Mucosa of rectum (tissue), 2 donors: ENCODE data around the gene TRPM5.
A peak's percentile ranks its signal among the peaks of the same experiment; 100 is the strongest.
"Not testable (repeated sequence)": the region's sequence is repeated elsewhere in the genome, so short reads cannot be mapped to it uniquely, and the experiment has no call there.

Experiments
- H3K27ac ChIP-seq, 2 donors: one replicate each; pipeline ENCODE4 v1.7.0; 2013; ENCODE audit warnings: inconsistent platforms in 2 of 2, low read depth in 2 of 2, low read length in 2 of 2
- H3K27me3 ChIP-seq, 2 donors: one replicate each; pipeline ENCODE4 v1.7.0; 2013; ENCODE audit warnings: low read length in 2 of 2; ENCODE audit not compliant: control insufficient read depth in 2 of 2, insufficient read depth in 2 of 2
- H3K36me3 ChIP-seq, 2 donors: one replicate each; pipeline ENCODE4 v1.7.0; 2013; ENCODE audit warnings: low read length in 2 of 2; ENCODE audit not compliant: control insufficient read depth in 2 of 2, insufficient read depth in 2 of 2
- H3K4me1 ChIP-seq, 2 donors: one replicate each; pipeline ENCODE4 v1.7.0; 2013; ENCODE audit warnings: low read length in 2 of 2, mild to moderate bottlenecking in 1 of 2; ENCODE audit not compliant: control insufficient read depth in 2 of 2, insufficient read depth in 2 of 2
- H3K4me3 ChIP-seq, 2 donors: one replicate each; pipeline ENCODE4 v1.7.0; 2013; ENCODE audit warnings: low read length in 2 of 2
- H3K9ac ChIP-seq, 2 donors: one replicate each; pipeline ENCODE4 v1.7.0; 2013; ENCODE audit warnings: low read length in 2 of 2, low read depth in 1 of 2, mild to moderate bottlenecking in 1 of 2
- H3K9me3 ChIP-seq, 2 donors: one replicate each; pipeline ENCODE4 v1.7.0; 2013; ENCODE audit warnings: low read length in 2 of 2; ENCODE audit not compliant: control insufficient read depth in 2 of 2
- donor health status: healthy.
- donor health status: Normal muscosa, but diverticular disease.

Gene TRPM5

GRCh38 chr11:2443881-2444820 lies at the start of gene TRPM5:
Gene TRPM5 (minus strand): TSS chr11:2444514. CDS start chr11:2423036, 21,478 bp downstream.
- Histone ChIP-seq H3K9ac (peak within 1 kb of the TSS; percentile 61 to 74), H3K27ac (peak within 1 kb of the TSS; percentile 70 to 75), H3K4me1 (peaks cover 36 to 41% of the 10 kb centered on the region in 2 donors), H3K4me3 (peak within 1 kb of the TSS; percentile 70 to 74), H3K9me3 (no peaks in the 10 kb centered on the region), H3K36me3 (no peaks in the 10 kb centered on the region), H3K27me3 (no peaks in the 10 kb centered on the region)

DNA sequence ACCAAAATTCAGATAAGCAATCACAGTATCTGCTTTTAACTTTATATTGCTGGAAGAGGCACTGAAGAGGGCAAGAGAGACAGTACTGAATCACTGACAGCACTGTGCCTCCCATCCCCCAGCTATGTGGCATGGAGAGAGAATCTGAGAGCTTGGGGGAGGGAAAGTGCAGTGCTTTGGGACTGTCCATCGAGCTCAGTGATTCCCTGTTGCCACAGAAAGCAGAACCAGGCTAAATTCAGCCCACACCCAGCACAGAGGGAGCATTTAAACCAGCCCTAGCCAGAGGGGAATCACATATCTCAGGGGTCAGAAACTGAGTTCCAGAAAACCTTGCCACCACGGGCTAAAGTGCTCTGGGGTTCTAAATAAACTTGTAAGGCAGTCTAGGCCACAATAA lies 44.8 kb upstream of the TRPM5 start:
- Histone ChIP-seq H3K27ac (no peak overlapping the region), H3K4me3 (no peak overlapping the region), H3K9me3 (peaks cover 0 to 5% of the 10 kb centered on the region in 2 donors), H3K27me3 (no peaks in the 10 kb centered on the region), H3K9ac (no peak overlapping the region), H3K4me1 (no peaks in the 10 kb centered on the region), H3K36me3 (no peaks in the 10 kb centered on the region)

DNA sequence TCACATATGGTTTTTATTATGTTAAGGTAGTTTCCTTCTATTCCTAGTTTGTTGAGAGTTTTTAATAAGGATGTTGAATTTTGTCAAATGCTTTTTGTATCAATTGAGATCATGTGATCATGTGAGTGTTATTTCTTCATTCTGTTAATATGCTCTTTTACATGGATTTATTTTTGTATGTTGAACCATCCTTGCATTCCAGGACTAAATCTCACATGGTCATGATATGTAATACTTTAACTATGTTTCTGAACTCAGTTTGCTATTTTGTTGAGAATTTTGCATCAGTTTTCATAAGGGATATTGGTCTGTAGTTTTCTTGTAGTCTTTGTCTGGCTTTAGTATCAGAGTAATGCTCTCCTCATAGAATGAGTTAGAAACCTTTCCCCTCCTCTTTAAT lies 43.7 kb upstream of the TRPM5 start:
- no peak overlapping the region for H3K4me3 ChIP-seq
- H3K9me3 ChIP-seq, result peaks cover 0 to 5% of the 10 kb centered on the region in 2 donors
- H3K9ac ChIP-seq, result no peak overlapping the region
- no peaks in the 10 kb centered on the region for H3K36me3 ChIP-seq
- no peaks in the 10 kb centered on the region for H3K4me1 ChIP-seq
- H3K27ac ChIP-seq, result no peak overlapping the region
- H3K27me3 ChIP-seq, result no peaks in the 10 kb centered on the region

- Histone ChIP-seq H3K9ac (no peak overlapping the region), H3K27ac (no peak overlapping the region)
These were observed 40.3 kb upstream of the TRPM5 start for GRCh38 chr11:2484576-2485125.

DNA sequence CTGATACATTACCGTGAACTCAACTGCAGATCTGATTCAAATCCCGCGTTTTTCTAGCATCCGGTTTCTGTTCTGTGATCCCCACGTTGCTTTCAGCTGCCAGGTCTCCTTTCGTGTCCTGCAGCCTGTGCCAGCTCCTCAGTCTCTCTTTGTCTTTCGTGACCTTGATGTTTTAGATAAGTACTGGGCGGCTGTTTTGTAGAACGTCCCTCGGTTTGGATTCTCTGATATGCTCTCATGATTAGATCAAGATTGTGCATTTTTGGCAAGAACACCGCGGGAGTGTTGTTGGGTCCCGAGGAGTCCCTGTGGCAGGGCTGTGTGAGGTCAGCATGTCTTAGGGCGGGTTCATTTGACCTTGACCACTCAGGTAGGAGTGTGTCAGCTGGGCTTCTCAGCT lies 39.1 kb upstream of the TRPM5 start:
- Histone ChIP-seq H3K9ac (no peak overlapping the region), H3K27ac (no peak overlapping the region), H3K36me3 (no peaks in the 10 kb centered on the region), H3K27me3 (no peaks in the 10 kb centered on the region), H3K4me3 (no peak overlapping the region), H3K4me1 (peaks cover 0 to 4% of the 10 kb centered on the region in 2 donors), H3K9me3 (peaks cover 0 to 5% of the 10 kb centered on the region in 2 donors)

More at GRCh38 chr11:2484576-2485125, 40.3 kb upstream of the TRPM5 start:
- Histone ChIP-seq H3K4me1 (peaks cover 0 to 4% of the 10 kb centered on the region in 2 donors), H3K9me3 (peaks cover 0 to 5% of the 10 kb centered on the region in 2 donors), H3K36me3 (no peaks in the 10 kb centered on the region), H3K27me3 (no peaks in the 10 kb centered on the region), H3K4me3 (no peak overlapping the region)

DNA sequence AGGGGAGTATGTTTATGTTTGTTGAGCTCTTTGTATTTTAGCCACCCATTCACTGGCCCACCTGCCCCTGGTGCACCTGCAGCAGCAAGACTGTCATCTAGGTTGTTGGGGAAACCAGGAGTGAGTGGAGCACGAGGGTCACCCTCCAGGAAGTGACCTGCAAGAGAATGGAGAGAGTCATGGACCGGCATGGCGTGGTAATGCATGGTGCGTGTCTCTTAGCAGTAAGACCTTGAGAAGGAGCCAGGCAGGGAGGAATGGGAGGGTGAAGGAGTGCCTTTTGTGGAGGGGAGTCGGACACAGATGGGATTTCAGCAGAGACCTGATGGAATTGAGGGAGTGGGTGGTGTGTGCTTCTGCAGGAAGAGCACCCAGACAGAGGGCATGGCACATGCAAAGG lies 38.4 kb upstream of the TRPM5 start:
- Histone ChIP-seq H3K36me3 (peaks cover 0 to 2% of the 10 kb centered on the region in 2 donors), H3K9ac (no peak overlapping the region), H3K27ac (no peak overlapping the region), H3K4me1 (peaks cover 0 to 4% of the 10 kb centered on the region in 2 donors), H3K9me3 (peaks cover 0 to under 1% of the 10 kb centered on the region in 2 donors), H3K27me3 (no peaks in the 10 kb centered on the region), H3K4me3 (no peak overlapping the region)

GRCh38 chr11:2482204-2482603 lies 37.9 kb upstream of the TRPM5 start:
- Histone ChIP-seq H3K36me3 (peaks cover 0 to 2% of the 10 kb centered on the region in 2 donors), H3K4me3 (no peak overlapping the region), H3K9me3 (no peaks in the 10 kb centered on the region), H3K27me3 (no peaks in the 10 kb centered on the region), H3K4me1 (peaks cover 0 to 4% of the 10 kb centered on the region in 2 donors), H3K27ac (no peak overlapping the region), H3K9ac (no peak overlapping the region)

DNA sequence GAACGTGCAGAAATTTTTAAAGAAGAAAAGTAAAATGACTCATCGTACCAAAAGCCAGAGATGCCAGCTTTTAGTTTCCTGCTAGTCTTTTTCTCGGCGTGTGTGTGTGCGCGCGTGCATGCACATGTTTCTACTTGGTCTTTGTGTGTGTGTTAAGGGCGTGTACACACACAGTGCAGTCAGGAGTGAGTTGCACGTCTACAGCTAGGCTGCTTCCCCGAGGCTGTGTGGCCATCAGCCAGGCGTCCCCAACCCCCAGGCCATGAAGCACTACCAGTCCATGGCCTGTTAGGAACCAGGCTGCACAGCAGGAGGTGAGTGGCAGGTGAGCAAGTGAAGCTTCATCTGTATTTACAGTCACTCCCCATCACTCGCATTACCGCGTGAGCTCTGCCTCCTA lies 36.9 kb upstream of the TRPM5 start:
- H3K4me1 ChIP-seq, result peaks cover 0 to 4% of the 10 kb centered on the region in 2 donors
- no peak overlapping the region for H3K9ac ChIP-seq
- H3K4me3 ChIP-seq, result no peak overlapping the region
- no peaks in the 10 kb centered on the region for H3K9me3 ChIP-seq
- H3K36me3 ChIP-seq, result peaks cover 0 to 2% of the 10 kb centered on the region in 2 donors
- no peaks in the 10 kb centered on the region for H3K27me3 ChIP-seq
- H3K27ac ChIP-seq, result no peak overlapping the region

- Histone ChIP-seq H3K36me3 (peaks cover 0 to 2% of the 10 kb centered on the region in 2 donors), H3K9me3 (no peaks in the 10 kb centered on the region), H3K4me1 (peaks cover 0 to 4% of the 10 kb centered on the region in 2 donors), H3K27me3 (no peaks in the 10 kb centered on the region), H3K9ac (no peak overlapping the region), H3K4me3 (no peak overlapping the region), H3K27ac (no peak overlapping the region)
These were observed 36.5 kb upstream of the TRPM5 start for GRCh38 chr11:2480874-2481220.

- not testable (repeated sequence) for H3K4me1 ChIP-seq, H3K27me3 ChIP-seq, H3K36me3 ChIP-seq, H3K9me3 ChIP-seq, H3K4me3 ChIP-seq, H3K9ac ChIP-seq, H3K27ac ChIP-seq
These were observed 36.0 kb upstream of the TRPM5 start for GRCh38 chr11:2480067-2480873.
